ENCODE results near the gene SLC12A7.
A peak's percentile ranks its signal among the peaks of the same experiment; 100 is the strongest.
"Not testable (repeated sequence)": the region's sequence is repeated elsewhere in the genome, so short reads cannot be mapped to it uniquely, and the experiment has no call there.

SLC12A7 gene

GRCh38 chr5:1109542-1110306 is 2.1 kb downstream of the SLC12A7 start:
- no peak for DNase-seq (ENCODE audit: low spot score)

- DNase-seq (ENCODE audit: low spot score): no peak
Observed at GRCh38 chr5:1108865-1109174, 3.0 kb downstream of the SLC12A7 start.

- no peak for DNase-seq (ENCODE audit: low spot score)
Observed at GRCh38 chr5:1108023-1108864, 3.6 kb downstream of the SLC12A7 start.

- DNase-seq (ENCODE audit: low spot score): no peak
Observed at GRCh38 chr5:1107167-1108022, 4.5 kb downstream of the SLC12A7 start.

GRCh38 chr5:1106385-1107166 is 5.3 kb downstream of the SLC12A7 start:
- no peak for DNase-seq (ENCODE audit: low spot score)

GRCh38 chr5:1105350-1106265 is 6.3 kb downstream of the SLC12A7 start:
- no peak for DNase-seq (ENCODE audit: low spot score)

- no peak for DNase-seq (ENCODE audit: low spot score)
Observed at GRCh38 chr5:1104327-1105006, 7.4 kb downstream of the SLC12A7 start.

- DNase-seq (ENCODE audit: low spot score): no peak
Observed at GRCh38 chr5:1103505-1104326, 8.1 kb downstream of the SLC12A7 start.

GRCh38 chr5:1103093-1103492 is 8.8 kb downstream of the SLC12A7 start:
- no peak for DNase-seq (ENCODE audit: low spot score)

- DNase-seq (ENCODE audit: low spot score): peak; percentile 65
Observed at GRCh38 chr5:1101961-1102713, 9.7 kb downstream of the SLC12A7 start.

- peak; percentile 45 for DNase-seq (ENCODE audit: low spot score)
Observed at GRCh38 chr5:1100664-1101574, 10.9 kb downstream of the SLC12A7 start.

- peak; percentile 50 for DNase-seq (ENCODE audit: low spot score)
Observed at GRCh38 chr5:1099926-1100663, 11.8 kb downstream of the SLC12A7 start.

- no peak for DNase-seq (ENCODE audit: low spot score)
Observed at GRCh38 chr5:1098986-1099597, 12.8 kb downstream of the SLC12A7 start.

GRCh38 chr5:1097988-1098385 is 13.9 kb downstream of the SLC12A7 start:
- not testable (repeated sequence) for DNase-seq (ENCODE audit: low spot score)

- no peak for DNase-seq (ENCODE audit: low spot score)
Observed at GRCh38 chr5:1097381-1097987, 14.4 kb downstream of the SLC12A7 start.

GRCh38 chr5:1096838-1097237 is 15.0 kb downstream of the SLC12A7 start:
- DNase-seq (ENCODE audit: low spot score): no peak

Measured in iPS-NIHi11 (cell line).